LNCaP clone FGC (cell line): ENCODE data around the gene NPC2.

Experiments used
- DNase-seq: peaks from one replicate; pipeline ENCODE4 v3.0.0-alpha.2; 2011; ENCODE audit warnings: low read depth
- H3K4me3 ChIP-seq: 2 replicates; pipeline ENCODE4 v1.5.1; 2011; ENCODE audit warnings: mild to moderate bottlenecking, low read depth, low read length, control low read depth
- TF ChIP-seq, protein P1 (sequence below): IDR thresholded peaks from 2 replicates; pipeline ENCODE4 v1.5.1; 2012; ENCODE audit warnings: mild to moderate bottlenecking; ENCODE audit not compliant: control insufficient read depth, insufficient read depth; ENCODE audit errors: extremely low read depth

The NPC2 gene

DNA sequence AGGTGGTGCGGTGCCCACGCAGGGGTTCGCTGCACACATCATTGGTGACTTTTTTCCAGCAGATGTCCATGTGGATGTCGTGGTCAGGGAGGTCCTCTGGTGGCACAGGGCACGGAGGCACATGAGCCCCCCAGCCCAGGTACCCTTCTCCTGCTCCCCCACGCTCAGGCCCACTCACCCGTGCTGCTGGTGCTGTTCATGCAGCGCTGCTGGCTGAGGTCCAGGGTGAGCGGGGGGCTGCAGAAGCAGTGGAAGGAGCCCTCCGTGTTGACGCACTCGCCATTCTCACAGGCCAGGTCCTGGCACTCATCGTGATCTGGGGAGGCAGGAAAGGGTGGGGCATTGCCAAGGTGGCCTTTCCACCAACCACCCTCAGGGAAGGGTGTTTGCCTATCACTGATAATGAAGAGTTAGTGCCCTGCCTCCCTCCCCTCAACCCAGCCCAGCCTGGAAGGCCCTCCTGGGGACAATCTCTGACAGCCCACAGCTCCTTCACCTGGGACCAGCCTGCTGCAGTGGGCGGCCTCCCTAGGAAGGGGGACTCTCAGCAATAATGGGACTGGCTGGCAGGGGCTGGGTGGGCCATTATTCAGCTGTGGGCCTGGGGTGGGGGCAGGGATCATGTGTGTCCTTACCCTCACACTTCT, 10.3 kb upstream of the NPC2 start:
- TF ChIP-seq, protein P1, sequence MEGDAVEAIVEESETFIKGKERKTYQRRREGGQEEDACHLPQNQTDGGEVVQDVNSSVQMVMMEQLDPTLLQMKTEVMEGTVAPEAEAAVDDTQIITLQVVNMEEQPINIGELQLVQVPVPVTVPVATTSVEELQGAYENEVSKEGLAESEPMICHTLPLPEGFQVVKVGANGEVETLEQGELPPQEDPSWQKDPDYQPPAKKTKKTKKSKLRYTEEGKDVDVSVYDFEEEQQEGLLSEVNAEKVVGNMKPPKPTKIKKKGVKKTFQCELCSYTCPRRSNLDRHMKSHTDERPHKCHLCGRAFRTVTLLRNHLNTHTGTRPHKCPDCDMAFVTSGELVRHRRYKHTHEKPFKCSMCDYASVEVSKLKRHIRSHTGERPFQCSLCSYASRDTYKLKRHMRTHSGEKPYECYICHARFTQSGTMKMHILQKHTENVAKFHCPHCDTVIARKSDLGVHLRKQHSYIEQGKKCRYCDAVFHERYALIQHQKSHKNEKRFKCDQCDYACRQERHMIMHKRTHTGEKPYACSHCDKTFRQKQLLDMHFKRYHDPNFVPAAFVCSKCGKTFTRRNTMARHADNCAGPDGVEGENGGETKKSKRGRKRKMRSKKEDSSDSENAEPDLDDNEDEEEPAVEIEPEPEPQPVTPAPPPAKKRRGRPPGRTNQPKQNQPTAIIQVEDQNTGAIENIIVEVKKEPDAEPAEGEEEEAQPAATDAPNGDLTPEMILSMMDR: no peak
- H3K4me3 ChIP-seq: no peak overlapping the region
- no peak for DNase-seq

DNA sequence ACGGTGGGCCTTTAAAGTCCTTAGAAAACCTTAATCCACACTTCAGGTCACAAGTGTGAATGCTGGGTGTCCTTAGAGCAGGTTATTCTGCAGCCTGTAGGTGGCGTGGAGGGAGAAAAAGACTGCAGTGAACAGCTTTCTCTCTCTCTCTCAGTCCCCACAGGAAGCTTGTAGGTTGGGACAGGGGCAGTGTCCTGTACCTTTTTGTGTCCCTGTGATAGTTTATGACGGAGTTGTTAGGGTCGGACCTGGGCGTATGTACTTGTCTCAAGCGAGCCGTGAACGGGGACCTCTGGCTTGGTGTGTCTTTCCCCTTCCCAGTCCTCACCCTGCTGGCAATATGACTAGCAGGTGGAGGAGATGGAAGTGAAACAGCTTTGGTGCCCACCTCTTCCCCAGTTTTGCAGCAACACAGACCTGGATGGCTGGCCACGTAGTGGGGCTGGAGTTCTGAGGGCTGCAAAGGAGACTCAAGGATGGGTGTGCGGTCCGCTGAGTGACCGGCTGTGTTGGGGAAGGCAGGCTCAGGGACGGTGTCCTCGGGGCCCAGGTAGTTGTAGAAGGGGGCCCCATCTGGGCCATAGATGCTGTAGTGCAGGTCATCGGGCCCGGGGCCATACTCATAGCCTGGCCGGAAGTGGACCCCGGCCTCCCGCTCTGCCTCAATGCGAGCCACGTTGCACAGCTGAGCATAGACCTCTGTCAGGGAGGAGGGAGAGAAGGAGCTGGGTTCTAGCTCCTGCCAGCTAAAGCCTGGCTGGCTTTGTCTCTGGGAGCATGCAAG, 9.3 kb upstream of the NPC2 start:
- TF ChIP-seq, protein P1: peak; percentile 71
- H3K4me3 ChIP-seq: no peak overlapping the region
- DNase-seq: no peak

DNA sequence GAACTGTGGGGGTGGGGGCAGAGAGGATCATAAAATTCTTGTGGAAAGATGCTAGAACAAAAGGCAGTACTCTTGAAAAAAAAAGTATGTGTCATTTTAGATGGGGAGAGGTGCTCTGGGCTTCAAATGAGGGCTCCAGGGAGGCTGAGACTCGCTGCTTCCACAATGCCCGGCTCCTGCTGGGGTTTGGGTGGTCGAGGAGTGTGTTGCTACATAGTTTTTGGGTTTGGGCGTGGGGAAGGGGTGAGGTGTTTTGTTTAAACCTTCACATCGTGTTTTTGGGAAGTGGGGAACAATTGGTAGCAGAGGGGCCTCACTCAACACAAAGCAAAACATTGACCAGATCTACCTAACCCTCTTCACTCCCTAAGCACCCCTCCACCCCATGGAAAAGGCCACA, 8.6 kb upstream of the NPC2 start:
- H3K4me3 ChIP-seq: no peak overlapping the region
- DNase-seq: no peak
- TF ChIP-seq, protein P1: no peak

DNA sequence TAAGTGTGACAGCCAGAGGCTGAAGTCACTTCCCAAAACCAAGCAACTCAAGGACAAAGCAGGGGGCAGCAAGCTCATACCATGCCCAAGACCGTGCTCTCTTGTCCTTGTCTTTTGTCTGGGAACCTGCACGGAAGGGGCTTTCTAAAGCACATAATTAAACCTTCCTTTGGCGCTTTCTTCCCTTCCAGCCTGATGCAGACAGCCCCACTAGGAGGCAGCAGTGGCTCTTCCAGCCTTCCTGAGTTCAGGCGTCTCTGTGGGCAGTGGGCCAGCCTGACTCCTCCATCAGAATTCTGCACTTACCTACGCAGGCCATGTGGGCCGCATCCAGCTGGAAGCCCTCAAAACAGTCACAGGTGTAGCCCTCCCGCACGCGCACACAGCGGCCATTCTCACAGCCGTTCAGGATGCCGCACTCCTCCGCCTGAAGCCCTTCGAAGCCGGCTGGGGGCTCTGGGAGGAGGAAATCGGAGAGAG, 8.1 kb upstream of the NPC2 start:
- no peak overlapping the region for H3K4me3 ChIP-seq
- DNase-seq: peak; percentile 56
- TF ChIP-seq, protein P1: peak; percentile 90

DNA sequence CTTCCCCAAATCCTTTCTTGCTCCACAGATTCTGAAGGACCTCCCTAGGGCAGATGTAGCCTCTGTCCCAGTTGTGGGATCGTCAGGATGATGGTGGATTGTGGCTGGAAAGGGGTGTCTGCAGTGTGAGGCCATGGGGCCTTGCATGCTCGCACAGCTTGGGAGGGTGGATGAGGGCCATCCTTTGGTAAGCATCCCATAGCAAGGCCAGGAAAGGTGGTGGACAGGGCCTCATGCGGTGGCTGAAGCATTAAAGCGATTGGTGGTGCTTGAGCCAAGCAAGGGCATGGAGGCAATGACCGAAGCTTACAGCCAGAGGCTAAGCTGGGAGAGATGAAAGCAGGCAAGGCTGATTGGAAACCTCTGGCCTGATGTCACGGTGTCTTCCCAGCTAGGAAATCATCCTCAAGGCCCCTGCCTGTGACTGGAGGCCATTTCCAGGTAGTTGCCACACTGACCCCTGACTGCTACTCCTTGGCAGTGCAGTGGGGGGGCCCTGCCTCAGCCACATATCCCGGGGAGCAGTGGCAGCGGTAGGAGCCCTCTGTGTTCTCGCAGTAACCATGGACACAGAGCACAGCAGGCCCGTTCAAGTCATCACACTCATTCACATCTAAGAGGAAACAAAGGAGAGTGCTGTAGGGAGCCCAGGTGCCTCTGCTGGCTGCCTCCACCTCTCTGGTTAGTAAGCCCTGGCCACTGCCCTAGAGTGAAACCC, 7.5 kb upstream of the NPC2 start:
- DNase-seq: no peak
- TF ChIP-seq, protein P1: no peak

DNA sequence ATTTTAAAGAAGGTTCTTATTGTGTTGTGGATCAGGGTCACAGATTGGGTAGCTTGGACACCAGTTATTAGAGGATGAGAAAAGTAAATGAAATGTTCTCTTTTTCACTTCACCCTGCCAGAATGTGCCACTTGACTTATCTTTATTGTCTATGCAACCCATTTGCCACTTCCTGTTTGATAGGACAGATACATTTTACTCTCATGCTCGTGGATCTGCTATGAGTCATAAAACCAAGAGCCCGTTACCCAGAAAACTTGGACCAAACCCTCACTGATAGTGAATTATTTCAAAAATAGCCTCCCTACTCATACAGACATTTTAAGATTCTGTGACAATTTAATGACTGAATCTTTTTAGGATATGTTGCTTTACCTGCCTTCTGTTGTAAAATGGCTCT, 2.3 kb upstream of the NPC2 start:
- no peak overlapping the region for H3K4me3 ChIP-seq
- DNase-seq: no peak
- TF ChIP-seq, protein P1: no peak

More for the DNA sequence above, 7.5 kb upstream of the NPC2 start:
- H3K4me3 ChIP-seq: no peak overlapping the region
